Spleen (tissue), 7 donors: ENCODE measurements around the gene FADS1.

Experiments
- CTCF ChIP-seq, 11 experiments: fragments of 200-600 bp in 7 of 11; fragments of 450-650 bp in 4 of 11; sonication (generic) in 4 of 11; IDR thresholded peaks in 8 of 11; conservative IDR thresholded peaks in 3 of 11; 1 replicate in 7 of 11; 2 replicates in 4 of 11; pipeline versions ENCODE4 v1.4.0 to v1.8.0; 2016 to 2021; ENCODE audit warnings: antibody characterized with exemption in 11 of 11, inconsistent platforms in 4 of 11, mild to moderate bottlenecking in 1 of 11
- POLR2A ChIP-seq, 3 donors: fragments of 450-650 bp; IDR thresholded peaks; one replicate each; pipeline ENCODE4 v1.5.1; 2017; ENCODE audit warnings: antibody characterized with exemption in 3 of 3, mild to moderate bottlenecking in 1 of 3
- POLR2AphosphoS5 ChIP-seq, 3 donors: sonication (generic); formaldehyde crosslinking; IDR thresholded peaks; one replicate each; pipeline ENCODE4 v1.5.1; 2017; ENCODE audit warnings: antibody characterized with exemption in 3 of 3
- donor health status: DM: no; HTN: no; CAD: no; lungs with moderate emphysema.
- donor health status: DM: no; HTN: no; CAD: no.
- donor health status: DM: no; HTN: no; CAD: no.

- TF ChIP-seq POLR2A (IDR thresholded peaks at IDR 0.05) = no peak
- TF ChIP-seq CTCF (IDR thresholded peaks at IDR 0.05 in 8 of 11, conservative IDR thresholded peaks at IDR 0.05 in 3 of 11) = no peak
- TF ChIP-seq POLR2AphosphoS5 (IDR thresholded peaks at IDR 0.05) = no peak
Observed at GRCh38 chr11:61820174-61820573, 3.4 kb upstream of the FADS1 start.
